ENCODE data around the gene FNDC3A.
A peak's percentile ranks its signal among the peaks of the same experiment; 100 is the strongest.

Gene FNDC3A

GRCh38 chr13:49165798-49166752, 190.4 kb downstream of the FNDC3A start:
- DNase-seq (ENCODE audit: low read depth), result peak; percentile 17
- TF ChIP-seq, protein P1, sequence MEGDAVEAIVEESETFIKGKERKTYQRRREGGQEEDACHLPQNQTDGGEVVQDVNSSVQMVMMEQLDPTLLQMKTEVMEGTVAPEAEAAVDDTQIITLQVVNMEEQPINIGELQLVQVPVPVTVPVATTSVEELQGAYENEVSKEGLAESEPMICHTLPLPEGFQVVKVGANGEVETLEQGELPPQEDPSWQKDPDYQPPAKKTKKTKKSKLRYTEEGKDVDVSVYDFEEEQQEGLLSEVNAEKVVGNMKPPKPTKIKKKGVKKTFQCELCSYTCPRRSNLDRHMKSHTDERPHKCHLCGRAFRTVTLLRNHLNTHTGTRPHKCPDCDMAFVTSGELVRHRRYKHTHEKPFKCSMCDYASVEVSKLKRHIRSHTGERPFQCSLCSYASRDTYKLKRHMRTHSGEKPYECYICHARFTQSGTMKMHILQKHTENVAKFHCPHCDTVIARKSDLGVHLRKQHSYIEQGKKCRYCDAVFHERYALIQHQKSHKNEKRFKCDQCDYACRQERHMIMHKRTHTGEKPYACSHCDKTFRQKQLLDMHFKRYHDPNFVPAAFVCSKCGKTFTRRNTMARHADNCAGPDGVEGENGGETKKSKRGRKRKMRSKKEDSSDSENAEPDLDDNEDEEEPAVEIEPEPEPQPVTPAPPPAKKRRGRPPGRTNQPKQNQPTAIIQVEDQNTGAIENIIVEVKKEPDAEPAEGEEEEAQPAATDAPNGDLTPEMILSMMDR (IDR thresholded peaks at IDR 0.05; ENCODE audit: low read length, missing control alignments), result no peak
- no peak overlapping the region for H3K4me3 ChIP-seq (replicated peaks; ENCODE audit: low read depth, low read length)

DNA sequence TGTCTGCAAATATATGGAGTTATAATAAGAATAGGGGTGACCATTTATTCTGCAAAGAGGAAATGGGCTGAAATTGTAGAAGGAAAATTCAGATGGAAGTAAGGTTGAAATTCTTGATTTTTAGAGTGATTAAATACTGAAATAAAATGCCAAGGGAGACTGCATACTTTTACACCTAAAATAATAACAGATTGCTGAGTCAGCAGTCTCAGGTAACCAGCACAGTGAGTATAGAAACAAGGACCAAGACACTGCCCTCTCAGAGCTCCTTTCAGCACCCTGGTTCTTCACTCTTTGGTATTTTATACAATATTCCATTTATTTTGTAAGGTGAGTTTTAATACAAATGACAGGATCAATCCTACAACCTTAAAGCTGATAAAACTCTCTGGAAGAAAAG, 195.6 kb downstream of the FNDC3A start:
- H3K4me3 ChIP-seq (replicated peaks; ENCODE audit: low read depth, low read length), result no peak overlapping the region
- DNase-seq (ENCODE audit: low read depth), result no peak
- TF ChIP-seq, protein P1 (IDR thresholded peaks at IDR 0.05; ENCODE audit: low read length, missing control alignments), result no peak

GRCh38 chr13:49183672-49184325, 208.1 kb downstream of the FNDC3A start:
- DNase-seq (ENCODE audit: low read depth), result peak; percentile 16
- TF ChIP-seq, protein P1 (IDR thresholded peaks at IDR 0.05; ENCODE audit: low read length, missing control alignments), result no peak
- no peak overlapping the region for H3K4me3 ChIP-seq (replicated peaks; ENCODE audit: low read depth, low read length)

GRCh38 chr13:49184621-49185020, 208.9 kb downstream of the FNDC3A start:
- H3K4me3 ChIP-seq (replicated peaks; ENCODE audit: low read depth, low read length), result no peak overlapping the region
- TF ChIP-seq, protein P1 (IDR thresholded peaks at IDR 0.05; ENCODE audit: low read length, missing control alignments), result no peak
- no peak for DNase-seq (ENCODE audit: low read depth)

- H3K4me3 ChIP-seq (replicated peaks; ENCODE audit: low read depth, low read length), result no peak overlapping the region
- no peak for DNase-seq (ENCODE audit: low read depth)
- TF ChIP-seq, protein P1 (IDR thresholded peaks at IDR 0.05; ENCODE audit: low read length, missing control alignments), result no peak
These were observed 209.6 kb downstream of the FNDC3A start for GRCh38 chr13:49185264-49185663.

DNA sequence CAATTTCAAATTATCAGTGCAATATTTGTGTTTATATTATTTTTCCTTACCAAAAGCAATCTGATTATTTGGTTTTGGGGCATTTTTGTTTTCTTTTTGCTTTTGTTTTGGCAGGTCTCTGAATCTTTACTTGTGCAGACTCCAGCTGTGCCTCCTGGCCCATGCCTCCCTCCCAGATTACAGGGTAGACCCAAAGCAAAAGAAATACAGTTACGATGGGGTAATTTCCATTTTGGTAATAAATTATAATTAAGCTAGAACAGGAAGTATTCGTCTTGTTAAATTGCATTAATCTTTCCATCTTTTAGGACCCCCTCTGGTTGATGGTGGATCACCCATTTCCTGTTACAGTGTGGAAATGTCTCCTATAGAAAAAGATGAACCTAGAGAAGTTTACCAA, 215.2 kb downstream of the FNDC3A start:
- DNase-seq (ENCODE audit: low read depth), result no peak
- TF ChIP-seq, protein P1 (IDR thresholded peaks at IDR 0.05; ENCODE audit: low read length, missing control alignments), result no peak
- H3K4me3 ChIP-seq (replicated peaks; ENCODE audit: low read depth, low read length), result no peak overlapping the region

All from fibroblast of pulmonary artery (primary cell).